ENCODE results near the gene PHYHD1.
A peak's percentile ranks its signal among the peaks of the same experiment; 100 is the strongest.

PHYHD1 gene

DNA sequence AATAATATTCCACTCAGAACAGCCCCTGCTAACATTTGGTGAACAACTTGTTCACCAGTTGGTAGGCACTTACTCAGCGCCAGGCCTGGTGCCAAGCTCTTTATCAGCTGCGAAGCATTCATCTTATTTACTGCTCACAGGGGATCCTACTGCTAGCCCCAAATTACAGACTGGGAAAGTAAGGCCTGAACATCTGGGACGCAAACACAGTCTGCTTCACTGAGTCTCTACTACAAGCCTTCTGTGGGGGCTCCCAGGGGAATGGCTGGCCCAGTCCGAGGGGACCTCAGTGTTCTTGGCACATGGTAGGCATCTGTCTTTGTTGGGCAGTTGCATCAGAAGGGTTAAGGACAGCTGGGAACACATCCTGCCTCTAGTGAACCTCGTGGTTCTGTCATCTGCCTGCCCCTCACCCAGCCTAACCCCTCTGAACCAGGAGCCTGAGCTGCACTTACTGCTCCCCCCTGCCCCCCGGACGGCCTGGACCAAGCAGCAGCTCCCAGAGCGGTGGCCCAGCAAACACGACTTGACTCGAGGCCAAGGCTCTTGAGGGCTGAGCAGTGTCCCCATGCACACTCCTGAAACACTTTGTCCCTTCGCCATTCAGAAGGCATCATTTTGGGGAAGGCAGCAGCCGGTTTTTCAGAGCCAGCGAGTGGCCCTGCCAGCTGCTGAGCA, at the start of gene PHYHD1:
Gene PHYHD1 (plus strand): TSS at position 602 of the 678 bp plus-strand sequence. CDS start 1,342 bp downstream, outside the sequence.
- DNase-seq: no peak

DNA sequence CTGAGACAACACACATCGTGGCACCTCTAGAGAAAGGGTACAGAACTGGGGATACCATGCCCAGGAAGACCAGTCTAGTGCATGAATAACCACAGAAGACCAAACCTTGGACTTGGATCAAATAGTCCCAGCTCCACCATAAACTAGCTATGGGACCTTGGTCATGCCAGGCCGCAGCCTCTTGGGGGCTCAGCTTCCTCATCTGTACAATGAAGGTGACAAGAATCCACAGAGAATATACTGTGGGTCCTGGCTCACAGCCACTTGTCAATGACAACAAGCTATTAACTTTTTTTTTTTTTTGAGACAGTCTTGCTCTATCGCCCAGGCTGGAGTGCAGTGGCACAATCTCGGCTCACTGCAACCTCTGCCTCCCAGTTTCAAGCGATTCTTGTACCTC, 42.9 kb upstream of the PHYHD1 start:
- no peak for DNase-seq

DNA sequence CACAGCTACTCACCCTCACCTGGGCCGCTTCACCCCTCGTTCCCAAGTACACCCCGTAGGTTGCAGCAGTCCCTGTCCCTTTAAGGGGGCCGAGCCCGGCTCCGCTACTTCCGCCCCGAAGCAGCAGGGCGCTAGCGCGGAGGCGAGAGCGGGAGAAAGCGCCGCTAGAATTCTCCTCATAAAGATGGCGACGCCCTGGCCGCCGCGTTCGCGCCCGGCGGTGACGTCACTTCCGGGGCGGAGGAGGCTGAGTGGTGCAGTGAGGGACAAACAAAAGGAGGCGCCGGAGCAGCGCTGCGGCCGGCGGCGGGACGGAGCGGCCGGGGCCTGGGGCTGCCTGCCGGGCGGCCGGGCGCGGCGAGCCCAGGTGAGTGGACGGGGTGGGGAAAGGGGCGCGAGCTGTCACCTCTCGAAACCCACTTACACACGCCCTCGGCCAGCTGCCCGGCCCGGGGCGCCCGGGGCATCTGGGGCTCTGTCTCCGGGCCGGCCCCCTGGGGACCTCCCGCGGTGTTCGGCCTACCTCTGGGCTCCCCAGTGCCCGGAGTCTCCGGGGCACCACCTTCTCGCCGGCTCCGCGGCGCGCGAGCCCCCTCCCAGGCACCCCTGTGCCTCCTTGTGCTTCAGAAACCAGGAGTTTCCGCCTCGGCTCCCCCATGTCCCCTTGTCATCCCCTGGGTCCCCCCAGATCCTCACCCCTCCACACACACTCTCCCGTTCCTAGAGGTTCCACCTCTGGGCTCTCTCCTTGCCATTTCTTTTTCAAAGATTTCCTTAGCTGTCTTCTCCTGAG, 38.7 kb upstream of the PHYHD1 start, which contains the start of the genes KYAT1 and LRRC8A:
Gene KYAT1 (minus strand): TSS at position 67 of the 793 bp plus-strand sequence. CDS start 36,545 bp downstream, outside the sequence.
Gene LRRC8A (plus strand): TSS at position 250 of the 793 bp plus-strand sequence. CDS start 25,032 bp downstream, outside the sequence.
- peak; percentile 98 for DNase-seq

DNA sequence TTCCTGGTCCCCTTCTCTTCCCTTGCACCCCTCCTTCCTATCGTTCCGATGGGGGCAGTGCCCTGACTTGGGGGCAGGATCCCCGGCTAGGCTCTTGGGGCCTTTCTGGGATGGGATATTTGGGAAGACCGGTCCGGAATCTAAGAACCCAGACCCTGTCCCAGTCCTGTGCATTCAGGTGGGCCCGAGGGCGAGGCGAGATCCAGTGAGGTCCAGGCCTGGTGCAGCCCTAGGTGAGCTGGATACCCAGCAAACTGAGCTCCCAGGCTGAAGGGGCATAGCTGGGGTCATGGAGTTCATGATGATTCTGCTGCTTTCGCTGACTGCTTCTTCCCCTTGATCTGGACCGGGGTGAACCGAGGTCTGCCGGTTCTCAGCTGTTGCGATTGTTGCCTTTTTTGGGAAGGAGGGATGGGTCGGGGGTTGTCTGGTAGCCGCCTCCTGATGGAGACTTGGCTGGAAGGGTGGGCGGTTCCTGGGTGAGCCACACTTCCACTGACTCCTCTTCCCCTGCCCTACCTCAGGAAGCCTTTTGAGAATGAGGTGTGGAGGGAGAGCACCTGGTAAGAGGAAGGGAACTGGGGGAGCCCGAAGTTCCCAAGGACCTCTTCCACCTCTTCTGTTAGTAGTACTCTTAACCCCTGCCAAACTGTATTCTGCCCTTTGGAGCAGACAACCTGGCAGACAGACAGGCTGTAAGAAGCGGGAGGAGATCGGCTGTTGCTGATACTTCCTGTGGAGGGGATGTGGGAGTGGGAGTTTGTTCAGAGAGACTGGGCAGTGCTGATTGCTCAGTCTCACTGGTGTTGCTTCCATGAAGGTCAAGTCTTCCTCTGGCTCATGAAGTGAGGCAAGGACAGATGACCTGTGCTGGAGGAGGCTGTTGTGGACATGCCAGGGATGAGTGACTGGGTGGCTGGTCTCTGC, 37.8 kb upstream of the PHYHD1 start:
- no peak for DNase-seq

DNA sequence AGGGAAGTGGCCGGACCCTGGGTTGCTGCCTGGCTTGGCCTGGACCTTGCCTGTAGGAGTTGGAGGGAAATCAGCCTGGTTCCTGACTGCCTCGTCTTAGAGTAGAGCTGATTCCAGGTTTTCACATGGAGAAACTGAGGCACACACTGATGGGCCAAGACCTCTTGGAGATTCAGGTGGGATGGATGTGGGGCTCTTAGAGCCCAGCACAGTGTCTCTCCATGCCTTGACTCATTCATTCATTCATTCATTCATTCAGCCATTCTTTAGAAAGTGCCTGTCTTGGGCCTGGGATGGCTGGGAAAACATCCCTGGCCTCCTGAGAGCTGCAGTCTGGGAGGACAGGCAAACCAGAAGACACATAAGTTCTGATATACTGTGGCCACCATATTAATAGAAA, 36.6 kb upstream of the PHYHD1 start:
- DNase-seq: no peak

DNA sequence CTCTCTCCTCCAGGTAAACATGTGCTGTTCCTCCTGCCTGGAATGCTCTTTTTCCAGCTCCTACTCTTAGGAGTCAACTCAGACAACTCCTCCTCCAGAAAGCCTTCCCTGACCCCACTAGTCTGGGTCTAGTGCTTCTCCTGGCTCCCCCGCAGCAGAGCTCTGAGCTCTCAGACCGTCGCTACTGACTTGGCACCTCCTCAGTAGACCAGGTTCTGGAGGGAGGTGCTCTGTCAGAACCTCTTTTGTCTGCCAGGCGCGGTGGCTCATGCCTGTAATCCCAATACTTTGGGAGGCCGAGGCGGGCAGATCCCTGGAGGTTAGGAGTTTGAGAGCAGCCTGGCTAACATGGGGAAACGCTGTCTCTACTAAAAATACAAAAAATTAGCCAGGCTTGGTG, 35.4 kb upstream of the PHYHD1 start:
- no peak for DNase-seq

DNA sequence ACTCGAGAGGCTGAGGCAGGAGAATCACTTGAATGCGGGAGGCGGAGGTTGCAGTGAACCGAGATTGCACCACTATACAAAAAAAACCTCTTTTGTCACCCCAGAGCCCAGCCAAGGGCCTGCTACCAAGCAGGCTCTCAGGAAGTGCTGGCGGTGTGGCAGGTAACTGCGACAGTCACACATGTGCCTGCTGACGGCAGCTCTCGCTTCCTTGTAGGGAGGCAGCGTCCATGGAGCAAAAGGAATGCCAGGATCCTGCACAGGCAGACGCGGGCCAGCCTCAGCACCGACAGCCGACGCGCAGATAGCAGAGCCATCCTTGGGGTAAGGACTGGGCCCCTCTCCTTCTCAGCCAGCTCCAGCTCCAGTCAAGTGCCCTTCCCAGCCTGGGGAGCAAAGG, 35.0 kb upstream of the PHYHD1 start:
- no peak for DNase-seq

DNA sequence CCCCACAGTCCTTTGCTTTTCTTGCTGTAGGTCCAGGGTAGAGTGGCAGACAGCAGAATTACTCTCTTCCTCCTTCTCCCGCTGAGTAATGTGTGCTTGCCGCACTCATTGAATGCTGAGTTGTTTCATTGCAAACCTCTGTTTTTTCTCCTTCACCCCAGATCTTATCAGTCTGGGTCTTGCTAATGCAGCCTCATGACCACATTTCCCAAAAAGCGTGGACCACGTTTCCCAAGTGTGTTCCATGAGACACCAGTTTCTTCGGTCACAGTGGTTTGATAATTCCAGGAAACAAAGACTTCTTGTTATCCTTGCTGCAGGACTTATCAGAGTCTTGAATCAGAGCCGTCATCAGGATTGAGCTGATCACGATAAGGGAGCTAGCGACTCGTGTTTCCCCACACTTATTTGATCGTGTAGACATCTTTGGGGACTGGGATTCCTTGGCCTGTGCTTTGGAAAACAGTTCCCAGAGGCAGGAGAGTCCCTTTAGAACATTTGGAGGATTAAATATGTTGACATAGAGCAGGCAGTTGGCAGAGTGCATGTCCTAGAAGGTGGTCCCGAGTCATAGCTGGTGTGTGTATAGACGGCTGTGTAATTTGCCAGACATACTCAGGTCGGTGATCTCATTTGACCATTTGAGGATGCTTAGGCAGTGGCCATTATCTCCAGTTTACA, 34.4 kb upstream of the PHYHD1 start:
- no peak for DNase-seq

DNA sequence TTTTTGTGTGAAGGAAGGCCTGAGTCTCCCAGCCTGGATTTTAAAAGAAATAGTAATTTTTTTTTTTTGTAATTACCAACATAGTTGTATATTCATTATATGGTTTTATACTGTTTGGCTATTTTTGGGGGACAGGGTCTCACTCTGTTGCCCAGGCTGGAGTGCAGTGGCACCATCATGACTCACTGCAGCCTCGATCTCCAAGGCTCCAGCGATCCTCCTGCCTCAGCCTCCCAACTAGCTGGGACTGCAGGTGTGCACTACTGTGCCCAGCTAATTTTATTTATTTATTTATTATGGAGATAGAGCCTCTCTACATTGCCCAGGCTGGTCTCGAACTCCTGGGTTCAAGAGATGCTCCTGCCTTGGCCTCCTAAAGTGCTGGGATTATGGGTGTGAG, 33.7 kb upstream of the PHYHD1 start:
- DNase-seq: no peak

DNA sequence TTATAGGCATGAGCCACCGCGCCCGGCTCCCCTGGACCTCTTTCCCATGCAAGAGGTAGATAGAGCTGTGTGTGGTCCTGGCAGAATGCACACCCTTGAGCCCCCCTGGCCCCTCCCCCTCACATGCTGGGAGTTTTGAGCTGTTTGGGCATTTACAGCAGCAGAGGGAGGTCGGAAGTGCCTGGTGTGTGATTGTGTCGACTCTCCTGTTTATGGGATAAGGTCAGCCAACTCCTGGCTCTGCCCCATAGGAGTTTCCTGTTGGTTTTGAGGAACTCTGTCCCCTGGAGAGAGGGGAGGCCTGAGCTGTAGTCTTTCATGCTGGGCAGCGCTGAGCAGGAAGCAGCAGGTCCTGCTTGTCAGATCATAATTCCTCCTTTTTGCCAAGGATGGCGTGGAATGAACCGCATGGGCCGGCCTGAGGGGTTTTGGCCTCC, 32.9 kb upstream of the PHYHD1 start:
- DNase-seq: no peak

DNA sequence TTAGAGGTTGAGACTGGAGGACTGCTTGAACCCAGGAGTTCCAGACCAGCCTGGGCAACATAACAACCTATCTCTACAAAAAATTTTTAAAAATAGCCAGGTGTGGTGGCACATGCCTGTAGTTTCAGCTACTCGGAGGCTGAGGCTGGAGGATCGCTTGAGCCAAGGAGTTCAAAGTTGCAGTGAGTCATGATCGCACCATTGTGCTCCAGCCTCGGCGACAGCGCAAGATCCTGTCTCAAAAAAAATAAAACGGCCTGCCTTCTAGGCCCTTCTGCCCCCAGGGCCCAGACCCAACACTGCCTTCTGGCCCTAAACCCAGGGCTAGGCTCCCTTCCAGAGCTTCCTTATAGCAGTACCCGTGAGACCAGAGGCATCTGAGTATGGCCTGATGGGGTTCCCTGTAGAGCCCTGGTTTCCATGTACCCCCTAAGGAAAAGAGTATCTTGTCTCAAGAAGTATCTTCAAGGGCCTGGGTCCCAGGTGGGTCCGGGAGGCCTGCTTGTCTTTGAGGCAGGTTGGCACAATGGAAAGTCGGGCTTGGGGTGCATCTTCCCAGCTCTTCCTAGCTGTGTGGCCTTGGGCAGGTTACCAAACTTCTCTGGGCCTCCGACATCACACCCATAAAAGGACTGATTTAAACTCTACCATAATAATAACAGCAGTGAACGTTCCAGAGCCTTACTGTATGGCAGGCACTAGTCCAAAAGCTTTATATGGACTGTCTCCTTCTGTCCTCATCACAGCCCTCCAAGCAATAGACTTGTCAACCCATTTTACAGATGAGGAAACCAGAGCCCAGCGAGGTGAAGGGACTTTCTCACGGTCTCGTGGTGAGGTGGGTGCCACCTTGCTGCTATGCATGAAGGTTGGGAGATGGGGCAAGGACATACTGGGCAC, 29.2 kb upstream of the PHYHD1 start:
- no peak for DNase-seq

DNA sequence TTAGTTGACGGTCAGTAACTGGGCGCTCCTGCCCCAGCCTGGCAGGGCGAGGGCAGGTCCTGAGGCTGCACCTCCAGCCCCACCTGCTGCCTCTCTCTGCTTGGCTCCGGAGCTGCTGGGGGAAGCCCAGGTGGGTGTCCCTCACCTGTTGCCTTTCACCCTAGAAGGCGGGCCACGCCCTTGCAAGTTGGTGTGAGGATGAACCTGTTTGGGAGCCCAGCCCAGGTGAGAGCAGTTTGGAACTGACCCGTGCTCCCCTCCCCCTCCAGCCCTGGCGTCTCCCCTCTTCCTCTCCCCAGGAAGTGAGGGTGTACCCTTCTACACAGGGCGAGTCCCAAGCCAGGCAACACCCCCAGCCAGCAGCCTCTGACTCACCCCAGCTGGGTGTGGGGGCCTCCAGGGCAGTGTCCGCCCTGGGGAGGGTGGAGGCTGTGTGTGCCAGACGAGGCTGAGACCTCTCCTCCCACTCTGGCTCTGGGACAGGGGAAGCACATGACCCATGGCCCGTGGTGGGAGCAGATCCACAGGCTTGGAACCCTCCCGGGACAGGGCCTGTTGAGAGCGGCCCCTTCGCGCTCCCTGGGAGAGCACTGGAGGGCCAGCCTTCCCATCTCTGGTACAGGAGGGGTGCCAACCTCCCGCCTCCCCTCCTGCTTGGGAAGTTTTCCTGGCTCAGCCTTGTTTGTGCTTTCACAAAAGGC, 28.4 kb upstream of the PHYHD1 start:
- peak; percentile 41 for DNase-seq

DNA sequence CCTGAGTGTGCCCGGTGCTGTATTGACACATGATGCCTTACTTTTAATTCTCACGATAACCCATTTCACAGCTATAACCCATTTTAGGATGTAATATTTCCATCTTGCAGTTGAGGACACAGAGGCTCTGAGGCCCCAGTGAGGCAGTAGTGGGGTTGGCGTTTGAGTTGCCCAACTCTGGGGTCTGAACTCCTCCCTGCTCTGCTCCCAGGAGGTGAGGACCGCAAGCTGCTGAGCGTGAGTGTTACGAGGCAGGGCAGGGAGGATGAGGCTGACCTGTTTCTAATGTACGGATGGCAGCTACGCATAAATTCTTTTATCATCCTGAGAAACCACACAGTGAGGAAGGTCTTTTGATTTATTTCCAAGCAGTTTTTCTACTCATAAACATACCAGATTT, 27.4 kb upstream of the PHYHD1 start:
- no peak for DNase-seq

DNA sequence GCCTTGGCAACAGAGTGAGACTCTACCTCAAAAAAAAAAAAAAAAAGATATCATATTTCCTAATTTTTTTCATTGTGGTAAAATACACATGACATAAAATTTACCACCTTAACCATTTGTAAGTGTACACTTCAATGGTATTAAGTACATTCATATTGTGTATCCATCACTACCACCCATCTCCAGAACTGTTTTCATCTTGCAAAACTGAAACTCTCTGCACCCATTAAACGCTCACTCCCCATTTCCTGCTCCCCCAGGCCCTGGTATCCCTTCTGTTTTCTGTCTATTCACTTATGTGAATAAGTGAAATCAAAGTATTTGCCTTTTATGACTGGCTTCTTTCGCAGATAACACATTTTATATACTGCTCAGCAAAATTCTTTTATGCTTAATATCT, 26.0 kb upstream of the PHYHD1 start:
- no peak for DNase-seq

DNA sequence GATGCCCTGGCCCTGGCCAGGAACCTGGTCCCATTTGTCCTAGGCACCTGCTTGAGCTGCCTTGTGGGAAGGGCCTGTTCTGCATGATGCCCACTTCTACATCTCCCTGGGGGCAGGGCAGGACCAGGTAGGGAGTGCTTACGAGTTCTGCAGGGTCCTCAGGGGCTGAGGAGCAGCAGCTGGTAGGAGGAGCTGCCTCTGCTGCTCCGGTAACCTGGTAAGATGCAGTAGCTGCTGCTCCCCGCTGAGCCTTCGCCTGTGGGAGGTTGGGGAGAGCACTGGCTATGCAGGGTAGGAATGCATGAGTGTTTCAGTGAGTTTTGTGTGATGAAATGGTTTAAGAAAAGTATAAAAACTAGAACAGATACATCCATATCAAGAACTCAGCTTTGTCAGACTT, 25.2 kb upstream of the PHYHD1 start:
- DNase-seq: no peak

DNA sequence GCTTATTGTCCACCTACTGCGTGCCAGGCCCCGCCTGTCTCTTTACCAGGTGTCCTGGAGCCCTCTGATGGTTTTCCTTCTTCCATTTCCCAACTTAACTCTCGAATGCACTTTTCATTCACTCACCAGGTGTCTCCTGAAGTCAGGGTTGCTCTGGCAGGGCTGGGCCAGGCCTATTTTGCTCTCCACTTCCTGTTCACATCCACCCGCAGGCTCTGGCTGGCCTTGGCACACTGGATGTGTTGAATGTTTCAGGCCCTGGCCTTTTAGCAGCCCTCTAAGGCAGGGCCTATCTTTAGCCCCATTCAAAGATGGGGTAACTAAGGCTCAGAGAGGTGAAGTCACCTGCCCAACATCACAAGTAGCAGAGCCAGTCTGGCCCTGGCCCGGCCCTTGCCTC, 22.4 kb upstream of the PHYHD1 start:
- DNase-seq: no peak

DNA sequence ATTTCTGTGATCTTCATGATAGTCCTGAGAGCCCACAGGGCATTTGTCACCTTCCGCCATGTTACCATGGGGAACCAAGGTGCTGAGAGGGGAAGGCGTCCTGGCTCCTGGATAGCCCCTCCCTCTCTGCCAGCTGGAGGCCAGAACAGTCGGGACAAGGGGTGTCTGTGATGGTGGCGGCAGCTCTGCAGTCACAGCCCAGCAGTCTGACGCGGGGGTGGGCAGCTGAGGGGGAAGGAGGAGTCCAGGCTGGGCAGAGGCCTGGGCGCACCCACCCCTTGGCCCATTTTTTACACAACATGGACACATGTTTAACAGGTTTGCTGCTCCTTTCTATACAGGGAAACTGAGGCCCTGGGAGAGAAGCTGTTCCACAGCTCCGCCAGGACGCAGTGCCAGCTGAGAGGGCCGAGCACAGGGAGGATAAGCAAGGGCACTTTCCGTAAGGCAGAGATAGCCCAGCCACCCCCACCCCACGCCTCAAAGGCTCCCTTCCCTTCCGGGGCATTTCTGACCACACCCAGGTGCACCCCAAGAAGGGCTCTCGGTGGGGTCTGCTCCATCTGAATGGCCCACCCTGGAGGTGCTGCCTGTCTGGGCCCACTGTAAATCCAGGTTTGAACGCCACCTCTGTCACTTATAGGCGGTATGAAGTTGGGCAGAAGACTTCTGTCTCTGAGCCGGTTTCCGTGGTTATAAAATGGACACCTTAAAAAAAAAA, 21.8 kb upstream of the PHYHD1 start:
- DNase-seq: no peak

DNA sequence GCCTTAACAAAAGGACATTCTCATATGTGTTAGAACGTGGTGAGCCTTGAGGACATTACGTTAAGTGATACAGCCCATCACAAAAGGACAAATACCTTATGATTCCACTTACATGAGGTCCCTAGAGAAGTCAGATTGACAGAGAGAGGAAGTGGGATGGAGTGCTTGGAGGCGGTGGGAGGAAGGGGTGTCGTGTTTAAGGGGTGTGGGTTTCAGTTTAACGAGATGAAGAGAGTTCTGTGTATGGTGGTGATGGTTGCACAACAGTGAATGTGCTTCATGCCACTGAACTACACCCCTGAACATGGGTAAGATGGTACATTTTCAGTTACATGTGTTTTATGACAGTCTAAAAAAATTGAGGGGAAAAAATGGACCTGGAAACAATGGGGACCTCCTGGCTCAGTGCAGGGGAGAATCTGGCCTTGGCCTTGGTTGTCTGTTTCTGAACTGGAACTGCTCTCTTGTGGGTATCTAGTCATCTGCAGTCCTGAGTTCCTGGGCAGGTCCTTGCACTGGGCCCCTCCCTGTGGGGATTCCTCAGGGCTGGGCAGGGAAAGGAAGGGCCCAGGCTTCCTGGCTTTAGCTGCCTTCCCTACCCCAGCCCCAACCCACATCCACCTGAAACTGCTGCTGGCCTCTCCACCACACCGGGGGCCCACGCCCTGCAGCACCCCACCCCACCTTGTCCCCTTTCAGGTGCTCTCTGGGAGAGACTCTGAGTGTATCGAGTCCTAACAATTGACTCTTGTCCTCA, 21.0 kb upstream of the PHYHD1 start:
- peak; percentile 43 for DNase-seq

DNA sequence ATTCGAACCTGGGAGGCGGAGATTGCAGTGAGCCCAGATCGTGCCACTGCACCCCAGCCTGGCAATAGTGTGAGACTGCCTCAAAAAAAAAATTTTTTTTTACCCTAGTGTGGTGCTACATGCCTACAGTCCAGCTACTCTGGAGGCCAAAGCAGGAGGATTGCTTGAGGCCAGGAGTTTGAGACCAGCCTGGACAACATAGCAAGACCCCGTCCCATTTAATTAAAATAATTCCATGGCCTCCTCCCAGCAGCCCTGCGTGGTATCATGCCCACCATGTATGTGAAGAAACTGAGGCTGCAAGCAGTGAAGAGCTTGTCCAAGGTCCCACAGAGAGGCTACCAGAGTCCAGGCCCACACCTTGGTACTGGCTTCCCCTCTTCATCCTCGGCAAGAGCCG, 19.4 kb upstream of the PHYHD1 start:
- no peak for DNase-seq
